Panc1 (cell line): ENCODE measurements around the gene SUPV3L1.

ENCODE experiments used
- CTCF ChIP-seq: fragments of 450-650 bp; IDR thresholded peaks from 2 replicates; pipeline ENCODE4 v1.5.1; 2017; ENCODE audit warnings: mild to moderate bottlenecking
- REST ChIP-seq, 2 experiments: IDR thresholded peaks; 2 replicates each; pipeline ENCODE4 v1.6.1; 2011 to 2012; ENCODE audit warnings: low read depth in 2 of 2, control low read depth in 1 of 2, low read length in 1 of 2, mild to moderate bottlenecking in 1 of 2, moderate library complexity in 1 of 2; ENCODE audit not compliant: insufficient read depth in 1 of 2
- TCF7L2 ChIP-seq: IDR thresholded peaks from 2 replicates; pipeline ENCODE4 v1.6.1; 2011; ENCODE audit warnings: mild to moderate bottlenecking, low read depth, low read length, inconsistent platforms

DNA sequence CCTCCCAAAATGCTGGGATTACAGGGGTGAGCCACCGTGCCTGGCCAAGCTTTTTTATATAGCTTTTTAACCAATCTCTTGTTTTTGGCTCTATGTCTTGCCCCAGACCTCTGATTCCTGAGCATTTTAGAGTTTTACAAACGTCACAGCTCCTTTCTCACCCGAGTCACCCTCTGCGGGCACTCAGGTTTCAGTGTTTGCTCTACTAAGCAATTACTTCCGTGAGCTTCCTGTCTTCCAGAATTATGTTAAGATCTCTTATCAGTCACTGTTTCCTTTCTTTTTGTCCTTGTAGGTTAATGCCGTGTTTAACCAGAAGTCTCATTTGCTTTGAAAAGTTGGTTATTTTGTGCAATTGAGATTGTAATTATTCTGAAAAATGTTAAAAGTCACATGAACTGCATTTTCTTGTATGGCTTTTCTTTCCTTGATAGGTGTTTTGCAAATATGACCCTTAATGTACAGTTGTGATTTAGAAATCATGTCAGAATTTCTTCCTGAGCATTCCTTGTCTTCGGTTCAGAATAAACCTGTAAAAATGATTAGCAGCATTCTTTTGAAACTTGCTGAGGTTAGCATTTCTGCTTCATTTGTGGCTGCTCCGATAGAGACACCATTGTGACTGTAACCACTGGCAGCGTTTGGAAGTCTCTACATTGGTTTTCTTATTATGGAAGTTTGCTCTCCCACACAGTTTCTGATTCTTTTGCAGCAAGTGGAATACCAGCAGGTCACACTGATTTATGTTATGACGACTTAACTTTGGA is 35.6 kb downstream of the SUPV3L1 start:
- no peak for TF ChIP-seq REST (IDR thresholded peaks at IDR 0.05; ENCODE audit: insufficient read depth in 1 of 2, low read depth in 2 of 2, low read length in 1 of 2)
- TF ChIP-seq CTCF: no peak
- no peak for TF ChIP-seq TCF7L2
